Epithelial cell of esophagus (primary cell): ENCODE measurements around the gene APELA.

Experiments
- DNase-seq: peaks from one replicate; pipeline ENCODE4 v3.0.0; 2010; ENCODE audit warnings: low read depth
- H3K4me3 ChIP-seq: 2 replicates; pipeline ENCODE4 v1.5.1; 2011; ENCODE audit warnings: mild to moderate bottlenecking, low read length, control low read depth
- TF ChIP-seq, protein P1 (sequence below): IDR thresholded peaks from 2 replicates; pipeline ENCODE4 v1.5.1; 2011; ENCODE audit warnings: low read depth, mild to moderate bottlenecking, low read length, control low read depth, inconsistent platforms; ENCODE audit not compliant: insufficient read depth; ENCODE audit errors: missing control alignments

The APELA gene, protein sequence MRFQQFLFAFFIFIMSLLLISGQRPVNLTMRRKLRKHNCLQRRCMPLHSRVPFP

DNA sequence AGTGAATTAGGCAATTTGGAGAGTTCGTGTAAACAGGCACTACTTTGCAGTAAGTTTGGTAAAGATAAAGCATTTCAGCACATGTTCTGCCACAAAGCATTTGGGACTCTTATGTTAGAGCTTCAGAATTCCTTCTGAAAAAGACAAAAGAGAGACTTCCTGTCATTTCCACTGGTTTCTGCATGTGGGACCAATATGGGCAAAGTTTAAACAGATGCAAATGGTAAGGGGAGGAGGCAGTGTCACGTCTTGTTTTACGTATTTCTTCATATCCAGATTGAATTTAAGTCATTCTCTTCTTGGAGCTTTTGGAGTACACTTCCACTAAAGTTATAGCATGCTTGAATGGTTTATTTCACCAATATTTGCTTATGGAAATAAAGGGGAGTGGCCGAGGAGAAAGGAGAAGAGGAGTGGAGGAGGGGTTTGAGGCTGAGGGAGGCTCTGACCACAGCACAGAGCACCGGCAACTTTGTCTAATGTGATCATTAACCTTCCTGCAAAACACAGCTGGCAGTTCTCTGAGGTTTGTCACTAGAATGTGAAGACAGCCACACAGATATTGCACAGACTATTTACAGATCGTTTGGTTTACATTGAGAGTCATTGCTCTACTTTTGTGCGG is at the start of gene APELA:
TSS of gene APELA (plus strand) at position 479 of the 625 bp plus-strand sequence. CDS start 154 bp downstream, outside the sequence.
- DNase-seq, result no peak
- H3K4me3 ChIP-seq, result no peak within 1 kb of the TSS
- TF ChIP-seq, protein P1, sequence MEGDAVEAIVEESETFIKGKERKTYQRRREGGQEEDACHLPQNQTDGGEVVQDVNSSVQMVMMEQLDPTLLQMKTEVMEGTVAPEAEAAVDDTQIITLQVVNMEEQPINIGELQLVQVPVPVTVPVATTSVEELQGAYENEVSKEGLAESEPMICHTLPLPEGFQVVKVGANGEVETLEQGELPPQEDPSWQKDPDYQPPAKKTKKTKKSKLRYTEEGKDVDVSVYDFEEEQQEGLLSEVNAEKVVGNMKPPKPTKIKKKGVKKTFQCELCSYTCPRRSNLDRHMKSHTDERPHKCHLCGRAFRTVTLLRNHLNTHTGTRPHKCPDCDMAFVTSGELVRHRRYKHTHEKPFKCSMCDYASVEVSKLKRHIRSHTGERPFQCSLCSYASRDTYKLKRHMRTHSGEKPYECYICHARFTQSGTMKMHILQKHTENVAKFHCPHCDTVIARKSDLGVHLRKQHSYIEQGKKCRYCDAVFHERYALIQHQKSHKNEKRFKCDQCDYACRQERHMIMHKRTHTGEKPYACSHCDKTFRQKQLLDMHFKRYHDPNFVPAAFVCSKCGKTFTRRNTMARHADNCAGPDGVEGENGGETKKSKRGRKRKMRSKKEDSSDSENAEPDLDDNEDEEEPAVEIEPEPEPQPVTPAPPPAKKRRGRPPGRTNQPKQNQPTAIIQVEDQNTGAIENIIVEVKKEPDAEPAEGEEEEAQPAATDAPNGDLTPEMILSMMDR, result no peak

DNA sequence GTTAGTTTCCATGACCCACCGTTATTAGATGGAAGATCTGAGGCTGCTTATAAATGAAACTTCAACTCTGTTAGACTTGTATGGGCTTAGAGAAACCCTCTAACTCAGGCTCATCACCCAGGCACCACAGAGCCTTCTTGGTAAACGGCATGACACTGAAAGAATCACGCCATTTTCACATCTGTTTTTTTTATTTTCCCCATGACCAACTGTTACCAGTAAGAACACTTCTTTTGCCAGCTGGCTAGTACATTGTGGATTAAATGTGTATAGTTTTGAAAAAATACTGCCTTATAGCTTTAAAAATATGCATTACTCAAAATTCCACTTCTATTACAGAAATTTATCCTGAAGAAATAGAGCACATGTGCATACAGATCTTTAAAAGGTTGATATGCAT is 48.0 kb upstream of the APELA start:
- no peak for DNase-seq
- no peak overlapping the region for H3K4me3 ChIP-seq
- TF ChIP-seq, protein P1, result no peak

DNA sequence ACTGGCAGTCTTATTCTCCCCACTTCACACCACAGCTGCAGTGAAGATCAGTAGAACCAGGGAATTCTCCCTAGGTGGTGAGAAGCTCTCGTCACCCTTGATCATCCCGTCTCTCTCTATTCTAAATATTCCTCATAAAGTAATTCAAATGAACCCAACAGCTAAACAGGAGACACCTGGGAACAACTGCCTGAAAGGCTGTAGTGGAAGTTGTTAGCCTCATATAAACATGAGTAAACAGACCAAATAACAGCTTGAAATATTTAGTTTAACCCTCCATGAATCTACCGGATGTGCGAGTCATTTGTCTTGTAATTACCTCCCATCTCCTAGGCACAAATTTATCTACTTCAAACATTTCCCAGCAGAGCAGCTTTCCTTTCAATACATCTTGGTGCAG is 30.4 kb upstream of the APELA start:
- no peak for DNase-seq
- H3K4me3 ChIP-seq, result no peak overlapping the region
- TF ChIP-seq, protein P1, result no peak

DNA sequence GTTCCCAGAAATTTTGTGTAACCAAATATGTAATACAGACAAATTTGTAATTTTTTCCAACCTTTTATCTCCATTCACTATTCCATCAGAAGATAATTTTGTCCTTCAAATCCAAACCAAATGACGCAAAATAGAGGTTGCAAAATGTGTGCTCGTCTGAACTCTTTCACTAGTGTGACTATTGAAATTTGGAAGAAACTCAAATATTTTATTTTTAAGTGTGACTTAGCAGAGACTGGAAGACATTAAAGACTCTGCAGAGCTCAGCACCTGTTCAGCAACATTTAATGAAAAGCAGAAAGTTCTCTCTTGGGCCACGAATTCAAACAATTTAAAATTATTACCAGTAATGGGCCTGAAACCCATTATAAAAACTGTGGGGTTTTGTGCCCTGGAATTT is 30.0 kb upstream of the APELA start:
- TF ChIP-seq, protein P1, result no peak
- H3K4me3 ChIP-seq, result no peak overlapping the region
- DNase-seq, result no peak

DNA sequence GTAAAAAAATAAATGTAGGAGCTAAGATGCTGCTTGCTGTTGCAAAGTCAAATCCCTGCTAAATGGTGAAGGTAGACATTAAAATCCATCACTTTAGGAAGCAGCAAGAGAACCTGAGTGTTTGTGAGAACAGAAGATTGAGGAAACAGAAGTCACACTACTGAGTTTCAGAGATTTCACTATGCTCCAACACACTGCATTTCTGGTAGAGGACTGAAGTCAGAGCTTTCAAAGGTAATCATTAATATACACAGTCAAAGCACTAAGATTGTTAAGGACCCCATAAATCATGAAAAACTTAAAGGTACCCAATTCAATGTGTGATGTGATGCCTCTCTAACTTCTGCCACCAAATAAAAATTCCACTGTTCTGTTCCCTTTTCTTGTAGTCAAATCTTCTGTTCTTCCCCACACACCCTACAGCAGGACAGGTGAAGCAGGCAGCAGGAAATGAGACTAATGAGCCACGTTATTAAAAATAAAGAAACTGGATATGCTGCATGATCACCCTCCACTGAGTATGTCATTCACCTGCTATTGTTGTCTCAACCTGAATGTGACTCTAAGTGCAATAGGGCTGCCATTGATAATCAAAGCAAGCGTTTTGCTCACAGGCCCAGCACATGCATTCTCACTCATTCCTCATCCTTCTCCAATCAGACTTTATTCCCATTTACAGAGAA is 28.9 kb upstream of the APELA start:
- TF ChIP-seq, protein P1, result no peak
- no peak for DNase-seq
- H3K4me3 ChIP-seq, result no peak overlapping the region

DNA sequence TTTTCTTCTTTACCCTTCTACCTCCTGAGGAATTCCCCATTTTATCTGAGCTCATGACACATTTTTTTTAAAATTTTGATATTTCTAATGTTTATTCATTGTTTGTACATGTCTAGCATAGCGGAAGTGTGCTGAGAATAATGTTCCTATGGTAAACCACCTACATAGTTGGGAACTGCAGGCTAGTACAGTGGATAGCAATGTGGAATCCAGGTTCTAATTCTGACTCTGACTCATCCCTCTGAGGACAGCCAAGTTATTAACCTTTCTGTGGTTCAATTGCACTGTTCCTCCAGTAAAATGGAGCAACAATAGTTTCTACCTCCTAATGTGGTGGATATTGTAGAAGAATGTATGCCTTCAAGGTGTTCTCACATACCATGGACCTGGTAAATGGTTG is 20.6 kb upstream of the APELA start:
- TF ChIP-seq, protein P1, result no peak
- H3K4me3 ChIP-seq, result no peak overlapping the region
- peak; percentile 36 for DNase-seq
